ENCODE measurements around the gene ADH1B.
"Not testable (repeated sequence)": the region's sequence is repeated elsewhere in the genome, so short reads cannot be mapped to it uniquely, and the experiment has no call there.

ADH1B gene

GRCh38 chr4:99321241-99322191 is at the start of gene ADH1B:
Gene ADH1B (minus strand): TSS chr4:99321401. CDS start chr4:99321331, 70 bp downstream.
- no peak for DNase-seq (ENCODE audit: low read depth in 2 of 2, low spot score in 1 of 2)

- DNase-seq (ENCODE audit: low read depth in 2 of 2, low spot score in 1 of 2): not testable (repeated sequence)
These were observed 46.6 kb upstream of the ADH1B start for GRCh38 chr4:99367817-99368216.

DNA sequence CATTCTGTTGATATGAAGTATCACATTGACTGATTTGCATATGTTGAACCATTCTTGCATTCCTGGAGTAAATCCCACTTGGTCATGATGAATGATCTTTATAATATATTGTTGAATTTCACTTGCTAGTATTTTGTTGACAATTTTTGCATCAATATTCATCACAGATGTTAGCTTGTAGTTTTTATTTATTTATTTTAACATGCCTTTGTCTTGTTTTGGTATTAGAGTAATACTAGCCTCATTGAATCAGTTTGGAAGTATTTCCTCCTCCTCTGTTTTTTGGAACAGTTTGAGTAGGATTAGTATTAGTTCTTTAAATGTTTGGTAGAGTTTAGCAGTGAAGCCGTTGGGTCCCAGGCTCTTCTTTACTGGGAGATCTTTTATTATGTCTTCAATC is 45.3 kb upstream of the ADH1B start:
- no peak for DNase-seq (ENCODE audit: low read depth in 2 of 2, low spot score in 1 of 2)

GRCh38 chr4:99362768-99363167 is 41.6 kb upstream of the ADH1B start:
- no peak for DNase-seq (ENCODE audit: low read depth in 2 of 2, low spot score in 1 of 2)

DNA sequence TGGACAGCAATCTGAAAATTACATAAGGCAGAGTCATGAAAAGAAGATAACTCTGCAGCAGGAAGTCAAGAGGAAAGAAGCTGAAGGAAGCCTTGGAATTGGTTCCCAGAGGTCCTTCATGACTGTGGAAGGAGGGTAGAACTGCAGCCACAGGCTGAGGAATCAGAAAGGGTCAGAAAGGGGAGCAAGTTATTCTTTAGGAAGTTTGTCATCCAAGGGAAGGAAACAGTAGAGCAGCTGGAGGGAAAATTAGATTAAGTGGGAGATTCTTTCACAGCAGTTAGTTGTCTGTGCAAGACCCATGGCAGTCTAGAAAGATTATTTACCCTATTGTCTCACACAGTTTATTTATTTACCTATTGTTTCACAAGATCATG is 40.7 kb upstream of the ADH1B start:
- DNase-seq (ENCODE audit: low read depth in 2 of 2, low spot score in 1 of 2): no peak

DNA sequence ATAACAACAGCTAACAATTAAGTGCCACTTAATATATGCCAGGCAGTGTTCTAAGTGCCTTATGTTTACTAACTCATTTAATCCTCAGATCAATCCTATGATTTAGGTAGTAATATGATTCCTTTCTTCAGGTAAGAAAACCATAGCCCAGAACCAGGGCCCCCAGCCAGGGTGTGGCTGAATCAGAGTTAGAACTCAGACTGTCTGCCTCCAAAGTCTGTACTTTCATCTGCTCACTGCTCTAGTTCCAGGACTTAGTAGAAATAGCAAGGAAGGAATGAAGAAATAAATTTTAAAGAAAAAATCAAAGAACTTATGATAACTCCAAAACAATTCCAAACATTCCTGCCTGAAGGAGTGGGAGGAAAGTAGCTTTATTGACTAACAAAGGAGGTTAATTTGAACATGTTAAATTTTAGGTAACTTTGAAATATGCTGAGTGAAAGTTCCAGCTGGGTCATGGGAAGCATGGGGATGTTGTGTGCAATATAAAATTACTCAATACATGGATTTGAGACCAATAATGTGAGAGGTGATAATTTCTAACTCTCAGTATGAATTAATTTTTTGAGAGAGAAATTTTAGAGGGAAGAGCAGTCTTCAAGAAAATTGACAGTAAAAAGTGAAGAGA is 40.2 kb upstream of the ADH1B start:
- no peak for DNase-seq (ENCODE audit: low read depth in 2 of 2, low spot score in 1 of 2)

- DNase-seq (ENCODE audit: low read depth in 2 of 2, low spot score in 1 of 2): no peak
These were observed 38.4 kb upstream of the ADH1B start for GRCh38 chr4:99359480-99360204.

- DNase-seq (ENCODE audit: low read depth in 2 of 2, low spot score in 1 of 2): no peak
These were observed 36.7 kb upstream of the ADH1B start for GRCh38 chr4:99357948-99358347.

GRCh38 chr4:99356992-99357391 is 35.8 kb upstream of the ADH1B start:
- no peak for DNase-seq (ENCODE audit: low read depth in 2 of 2, low spot score in 1 of 2)

- not testable (repeated sequence) for DNase-seq (ENCODE audit: low read depth in 2 of 2, low spot score in 1 of 2)
These were observed 34.9 kb upstream of the ADH1B start for GRCh38 chr4:99356149-99356548.

DNA sequence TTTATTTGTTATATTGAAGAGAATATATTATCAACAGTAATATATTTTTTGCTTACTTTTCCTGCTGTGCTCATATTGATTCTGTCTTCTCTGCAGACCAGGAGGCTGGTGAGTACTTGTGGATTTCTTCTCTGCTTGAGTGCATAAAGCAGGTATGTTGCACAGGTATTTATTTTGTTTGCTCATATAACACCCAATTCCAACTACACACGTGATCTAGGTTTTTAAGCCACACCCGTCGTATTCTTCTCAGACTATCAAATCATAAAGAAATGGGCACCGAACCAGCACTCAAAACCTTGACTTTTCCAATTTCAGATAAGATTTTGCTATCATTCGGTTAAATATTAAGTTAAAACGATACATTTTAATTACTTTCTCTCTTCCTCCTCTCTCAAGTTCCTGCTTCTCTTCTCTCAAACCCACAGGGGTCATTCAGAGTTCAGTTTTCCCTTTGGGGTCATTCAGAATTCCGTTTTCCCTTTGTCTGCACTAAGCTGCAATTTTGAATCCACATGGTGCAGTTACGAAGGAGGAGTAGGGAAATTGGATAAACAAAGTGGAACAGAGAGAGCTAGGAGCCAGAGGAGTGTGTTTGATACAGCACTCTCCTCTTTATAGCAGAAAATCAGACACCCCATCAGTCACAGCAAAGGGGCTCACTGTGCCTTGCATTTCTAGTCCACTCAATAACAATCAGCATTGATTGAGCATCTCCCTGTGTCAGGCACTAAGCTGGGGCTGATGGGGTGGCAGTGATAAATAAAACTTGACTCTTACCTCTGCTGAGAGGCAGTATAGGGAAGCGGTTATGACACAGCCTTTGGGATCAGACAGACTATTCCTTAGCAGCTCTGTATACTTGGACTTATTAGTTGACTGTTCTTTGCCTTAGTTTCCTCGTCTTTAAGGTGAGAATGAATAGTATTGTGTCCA is 31.7 kb upstream of the ADH1B start, which contains the start of gene ADH1C:
Gene ADH1C (minus strand): TSS at position 145 of the 936 bp plus-strand sequence. CDS start 71 bp downstream, at position 74.
- no peak for DNase-seq (ENCODE audit: low read depth in 2 of 2, low spot score in 1 of 2)

- no peak for DNase-seq (ENCODE audit: low read depth in 2 of 2, low spot score in 1 of 2)
These were observed 30.3 kb upstream of the ADH1B start for GRCh38 chr4:99351487-99351886.

- no peak for DNase-seq (ENCODE audit: low read depth in 2 of 2, low spot score in 1 of 2)
These were observed 28.1 kb upstream of the ADH1B start for GRCh38 chr4:99349338-99349737.

GRCh38 chr4:99342624-99343023 is 21.4 kb upstream of the ADH1B start:
- not testable (repeated sequence) for DNase-seq (ENCODE audit: low read depth in 2 of 2, low spot score in 1 of 2)

DNA sequence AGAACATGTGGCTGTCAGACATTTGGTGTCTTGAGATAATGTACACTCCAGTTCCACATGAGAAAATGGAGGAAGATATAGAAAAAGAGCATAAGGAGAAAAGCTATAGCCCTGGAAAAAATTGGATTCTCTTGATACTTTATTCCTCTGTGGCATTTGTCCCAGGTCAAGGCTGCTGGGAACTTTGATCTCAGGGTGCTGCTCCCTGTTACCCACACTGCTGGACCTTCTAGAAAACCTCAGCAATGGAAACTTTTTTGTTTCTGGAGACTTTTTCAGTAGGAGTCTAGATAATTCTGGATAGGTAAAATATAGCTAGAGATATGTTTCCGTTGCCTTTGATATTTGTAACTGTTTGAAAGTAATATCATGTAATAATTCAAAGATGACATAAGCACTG is 20.2 kb upstream of the ADH1B start:
- DNase-seq (ENCODE audit: low read depth in 2 of 2, low spot score in 1 of 2): no peak

GRCh38 chr4:99339172-99339571 is 18.0 kb upstream of the ADH1B start:
- DNase-seq (ENCODE audit: low read depth in 2 of 2, low spot score in 1 of 2): no peak

- no peak for DNase-seq (ENCODE audit: low read depth in 2 of 2, low spot score in 1 of 2)
These were observed 15.4 kb upstream of the ADH1B start for GRCh38 chr4:99336553-99336952.

- DNase-seq (ENCODE audit: low read depth in 2 of 2, low spot score in 1 of 2): no peak
These were observed 13.7 kb upstream of the ADH1B start for GRCh38 chr4:99334880-99335279.

GRCh38 chr4:99330648-99331047 is 9.4 kb upstream of the ADH1B start:
- DNase-seq (ENCODE audit: low read depth in 2 of 2, low spot score in 1 of 2): no peak

DNA sequence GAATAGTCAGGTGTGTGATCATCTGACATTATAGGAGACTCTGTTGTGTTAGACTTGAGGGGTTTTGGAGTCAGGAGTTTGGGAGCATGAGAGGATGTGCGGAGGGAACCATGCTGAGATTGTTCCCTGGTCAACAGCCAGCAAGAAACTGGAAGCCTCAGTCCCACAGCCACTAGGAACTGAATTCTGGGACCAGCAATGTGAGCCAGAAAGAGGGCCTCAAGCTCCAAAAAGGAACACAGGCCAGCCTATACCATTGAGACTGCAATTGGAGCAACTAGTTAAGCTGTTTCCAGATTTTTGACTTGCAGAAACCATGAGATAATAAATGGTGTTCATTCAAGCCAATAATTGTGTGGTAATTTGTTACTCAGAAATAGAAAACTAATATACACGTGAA is 8.7 kb upstream of the ADH1B start:
- DNase-seq (ENCODE audit: low read depth in 2 of 2, low spot score in 1 of 2): no peak

- DNase-seq (ENCODE audit: low read depth in 2 of 2, low spot score in 1 of 2): no peak
These were observed 3.8 kb upstream of the ADH1B start for GRCh38 chr4:99324979-99325378.
